Measurements from ENCODE around the gene UGT1A5. TPM values are rescaled to one million over a fixed set of nuclear protein-coding genes. Genes with fewer than 3 reads are reported as not detected.

The UGT1A5 gene
- total RNA-seq, 1 donor from 2014 or later = not detected

DNA sequence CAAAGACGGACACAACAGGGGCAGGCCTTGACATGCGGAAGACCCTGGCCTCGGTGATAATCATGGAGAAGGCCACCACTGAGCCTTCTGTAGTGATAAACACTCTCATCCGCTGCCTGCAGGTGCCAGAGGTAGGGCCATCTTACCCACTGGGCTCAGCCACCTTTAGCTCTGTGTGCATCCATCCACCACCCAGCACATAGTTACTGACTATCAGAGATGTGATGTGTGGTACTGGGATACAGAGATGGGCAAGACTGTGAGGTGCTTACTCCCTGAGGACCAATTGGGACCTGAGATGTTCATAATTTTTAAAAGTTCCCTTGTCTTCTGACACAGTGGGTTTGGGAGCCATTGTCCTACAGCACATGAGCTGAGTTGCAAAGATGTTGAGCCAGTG is 67.0 kb downstream of the UGT1A5 start:
- intact Hi-C loops (cut with micrococcal nuclease) = no loop called here

DNA sequence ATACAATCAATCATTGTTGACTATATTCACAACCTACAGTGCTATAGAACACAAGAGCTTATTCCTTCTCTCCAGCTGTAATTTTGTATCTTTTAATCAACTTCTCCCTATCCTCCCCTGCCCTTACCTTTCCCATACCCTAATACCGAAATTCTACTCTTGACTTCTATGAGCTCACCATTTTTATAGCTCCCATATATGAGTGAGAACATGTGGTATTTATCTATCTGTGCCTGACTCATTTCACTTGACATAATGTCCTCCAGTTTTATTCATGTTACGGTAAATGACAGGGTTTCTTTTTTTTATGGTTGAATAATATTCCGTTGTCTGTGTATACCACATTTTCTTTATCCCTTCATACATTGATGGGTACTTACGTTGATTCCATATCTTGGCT is 68.1 kb downstream of the UGT1A5 start:
- intact Hi-C loops (cut with micrococcal nuclease) = no loop called here

DNA sequence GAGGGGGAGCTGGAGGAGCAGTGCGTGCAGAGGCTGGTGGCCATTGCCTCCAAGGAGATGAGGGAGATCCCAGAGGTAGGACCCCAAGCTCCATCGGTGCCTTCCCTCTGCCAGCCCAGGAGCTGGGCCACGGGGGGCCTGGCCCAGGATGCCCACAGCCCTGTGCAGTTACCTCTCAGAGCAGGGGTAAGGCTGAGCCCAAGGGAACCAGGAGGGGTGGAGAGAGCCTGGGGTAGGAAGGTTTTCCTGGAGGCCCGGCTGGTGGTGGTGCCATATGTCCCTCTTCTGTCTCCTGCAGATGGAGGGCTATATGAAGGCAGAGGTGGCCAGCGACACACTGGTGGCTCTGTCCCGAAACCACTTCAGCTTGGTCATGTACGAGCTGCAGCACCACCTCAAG is 76.8 kb downstream of the UGT1A5 start:
- intact Hi-C loops (cut with micrococcal nuclease) = no loop called here

DNA sequence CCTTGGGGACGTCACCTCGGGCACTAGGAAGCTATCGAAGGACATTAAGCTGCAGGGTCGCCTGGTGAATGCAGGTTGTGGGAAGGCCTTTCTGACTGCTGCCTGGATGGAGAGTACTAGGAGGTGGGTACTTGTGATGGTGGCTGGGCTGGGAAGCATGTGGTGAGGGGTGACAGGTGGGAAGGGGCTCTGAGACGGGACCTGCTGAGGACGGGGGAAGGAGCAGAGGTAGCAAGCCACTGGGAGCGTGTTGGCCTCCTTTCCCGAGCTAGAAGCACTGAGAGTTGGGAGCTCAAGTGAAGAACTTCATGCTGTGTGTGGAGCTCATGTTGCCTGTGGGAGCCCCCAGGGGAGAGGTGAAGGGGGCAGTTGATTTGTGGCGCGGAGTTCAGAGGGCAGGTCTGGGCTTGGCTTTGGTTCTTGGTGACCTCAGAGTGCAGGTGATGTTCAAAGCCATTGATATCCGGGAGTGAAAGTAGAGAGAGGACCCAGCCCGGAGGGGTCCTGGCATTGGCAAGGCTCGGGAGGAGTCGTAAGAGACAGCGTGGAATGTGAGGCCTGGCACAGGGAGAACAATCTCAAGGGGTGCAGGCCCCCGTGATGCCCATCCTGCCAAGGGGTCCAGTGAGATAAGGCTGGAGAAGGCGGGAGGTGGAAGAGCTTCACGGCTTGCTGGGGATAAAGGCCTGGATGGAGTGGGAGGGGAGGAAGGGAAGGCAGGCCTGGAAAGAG is 78.6 kb downstream of the UGT1A5 start:
- intact Hi-C loops (cut with micrococcal nuclease) = loop anchor here (10.0 kb wide), 1 partner anchor 1583 kb away; no protein-coding TSS in a partner anchor

DNA sequence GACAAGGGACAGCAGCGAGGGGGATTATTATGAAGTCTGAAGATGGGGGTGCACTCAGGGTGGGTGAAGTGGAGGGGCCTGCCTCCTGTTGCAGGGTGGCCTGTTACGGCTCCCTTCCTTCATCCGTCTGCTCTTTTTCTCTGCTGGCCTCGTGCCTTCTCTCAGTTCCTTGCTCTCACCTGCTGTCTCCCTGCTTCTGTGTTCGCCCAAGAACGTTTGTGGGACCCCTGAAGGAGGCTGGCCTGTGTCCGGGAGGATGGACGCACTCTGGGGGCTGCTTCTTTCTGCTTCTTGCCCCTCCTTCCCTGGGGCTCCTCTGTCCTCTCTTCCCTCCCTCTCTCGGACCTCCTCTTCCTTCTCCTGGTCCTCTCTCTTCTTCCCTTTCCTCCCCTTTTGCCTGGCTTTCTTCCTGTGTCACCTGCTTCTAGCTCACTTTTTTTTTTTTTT is 79.2 kb downstream of the UGT1A5 start:
- intact Hi-C loops (cut with micrococcal nuclease) = loop anchor here (10.0 kb wide), 1 partner anchor 1583 kb away; no protein-coding TSS in a partner anchor

DNA sequence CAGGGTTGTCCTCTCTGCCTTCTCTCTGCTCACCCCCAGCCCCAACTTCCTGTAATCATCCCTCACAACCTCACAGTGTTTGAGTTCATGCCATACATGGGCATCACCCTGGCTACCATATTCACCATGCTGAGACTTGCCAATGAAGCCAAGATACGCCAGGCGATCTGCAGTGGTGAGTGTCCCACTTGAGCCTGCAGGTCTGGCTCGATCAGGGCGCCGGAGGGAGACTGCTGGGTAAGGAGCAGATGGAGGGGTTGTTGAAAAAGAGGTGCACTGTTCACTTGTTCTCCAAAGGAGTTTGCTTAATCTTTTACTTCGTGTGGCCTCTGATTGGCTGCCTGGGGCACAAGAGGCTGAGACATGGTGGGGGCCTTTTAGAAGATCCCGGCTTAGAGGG is 80.0 kb downstream of the UGT1A5 start:
- intact Hi-C loops (cut with micrococcal nuclease) = loop anchor here (10.0 kb wide), 1 partner anchor 1582 kb away; no protein-coding TSS in a partner anchor

DNA sequence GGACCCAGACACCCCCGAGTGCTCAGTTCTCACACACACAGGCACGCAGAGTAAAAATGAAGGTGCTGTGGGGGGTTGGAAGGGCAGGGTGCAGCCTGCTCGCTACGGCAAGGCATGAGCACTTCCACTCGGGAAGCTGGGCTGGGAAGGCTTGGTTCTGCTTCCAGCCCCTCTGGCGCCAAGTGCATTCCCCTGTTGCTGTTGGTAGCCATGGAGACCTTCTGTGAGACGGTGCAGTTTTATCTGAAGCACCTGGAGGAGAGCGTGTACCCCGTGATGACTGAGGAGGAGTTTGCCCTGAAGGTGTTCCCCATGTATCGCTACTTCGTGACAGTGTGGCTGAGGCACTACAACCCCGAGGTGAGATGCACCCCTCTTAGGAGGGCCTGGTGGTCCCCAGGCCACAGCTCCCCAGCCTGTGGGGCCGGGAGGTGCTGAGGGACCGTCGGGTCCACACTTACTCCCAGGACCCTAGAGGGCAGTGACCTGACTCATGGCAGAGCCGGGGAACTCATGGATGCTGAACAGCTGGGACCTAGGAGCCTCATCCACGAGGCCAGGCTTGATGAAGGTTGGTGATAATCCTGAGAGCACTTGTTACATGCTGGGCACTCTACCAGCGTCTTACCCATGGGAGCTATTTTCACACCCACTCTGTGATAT is 80.9 kb downstream of the UGT1A5 start:
- intact Hi-C loops (cut with micrococcal nuclease) = loop anchor here (10.0 kb wide), 1 partner anchor 1581 kb away; no protein-coding TSS in a partner anchor

DNA sequence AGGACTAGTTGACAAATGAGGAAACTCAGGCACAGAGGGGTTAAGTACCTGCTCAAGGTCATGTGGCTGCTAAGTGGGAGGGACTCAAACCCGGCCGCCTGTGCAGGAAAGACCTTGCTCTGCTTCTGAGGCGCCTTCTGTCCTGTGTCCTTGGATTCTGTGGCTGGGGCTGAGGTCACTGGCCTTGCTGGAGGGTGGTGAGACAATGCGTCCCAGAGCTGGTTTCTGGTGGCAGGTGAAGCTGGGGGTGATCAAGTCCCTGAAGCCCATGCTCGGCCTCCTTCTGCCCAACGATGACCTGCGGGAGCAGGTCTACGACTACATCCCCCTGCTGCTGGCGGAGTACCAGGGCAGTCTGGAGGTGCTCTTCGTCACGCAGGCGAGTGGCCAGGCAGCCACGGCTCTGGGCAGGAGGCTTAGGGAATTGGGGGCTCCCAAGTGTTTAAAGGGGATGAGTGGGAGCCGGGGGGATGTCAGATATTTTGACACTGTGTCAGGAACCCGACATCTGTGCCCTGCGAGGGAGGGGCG is 81.5 kb downstream of the UGT1A5 start:
- intact Hi-C loops (cut with micrococcal nuclease) = loop anchor here (10.0 kb wide), 1 partner anchor 1581 kb away; no protein-coding TSS in a partner anchor

DNA sequence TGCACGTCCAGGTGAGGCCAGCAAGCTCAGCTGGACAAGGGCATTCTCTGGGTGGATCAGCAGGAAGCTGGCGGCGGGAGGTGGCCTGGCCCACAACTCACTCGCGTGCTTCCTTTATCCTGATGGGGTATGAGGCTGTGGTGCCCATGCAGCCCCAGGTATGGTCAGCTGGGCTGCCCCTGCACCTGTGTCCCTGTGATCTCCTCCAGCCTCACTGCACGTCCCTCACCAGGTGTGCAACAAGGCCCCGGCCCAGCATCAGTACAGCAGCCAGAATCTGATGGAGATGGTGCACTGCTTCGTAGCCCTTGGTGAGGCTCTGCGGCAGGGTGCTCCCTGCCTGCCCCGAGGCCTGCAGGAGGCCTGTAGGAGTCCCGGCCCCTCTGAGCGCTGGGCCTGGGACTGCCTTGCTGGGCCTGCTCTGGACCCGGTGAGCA is 83.0 kb downstream of the UGT1A5 start:
- intact Hi-C loops (cut with micrococcal nuclease) = loop anchor here (10.0 kb wide), 1 partner anchor 1579 kb away; no protein-coding TSS in a partner anchor

DNA sequence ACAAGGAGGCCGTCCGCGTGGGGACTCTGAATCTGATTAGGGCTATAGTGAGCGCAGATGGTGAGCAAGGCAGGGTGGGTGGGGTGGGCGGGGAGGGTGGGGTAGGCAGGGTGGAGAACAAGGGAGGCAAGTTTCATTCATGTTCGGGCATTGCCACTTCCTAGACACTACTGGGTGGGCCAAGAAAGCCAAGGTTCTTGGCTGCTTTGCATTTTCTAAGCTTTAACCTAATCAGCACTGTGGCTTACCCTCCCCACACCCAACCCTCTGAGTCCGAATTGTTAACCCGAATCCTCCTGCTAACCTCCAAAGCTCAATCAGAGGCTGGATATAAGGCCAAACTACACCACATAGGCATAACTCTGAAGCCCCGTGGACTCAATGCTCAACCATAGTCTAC is 83.5 kb downstream of the UGT1A5 start:
- intact Hi-C loops (cut with micrococcal nuclease) = loop anchor here (10.0 kb wide), 1 partner anchor 1579 kb away; no protein-coding TSS in a partner anchor

DNA sequence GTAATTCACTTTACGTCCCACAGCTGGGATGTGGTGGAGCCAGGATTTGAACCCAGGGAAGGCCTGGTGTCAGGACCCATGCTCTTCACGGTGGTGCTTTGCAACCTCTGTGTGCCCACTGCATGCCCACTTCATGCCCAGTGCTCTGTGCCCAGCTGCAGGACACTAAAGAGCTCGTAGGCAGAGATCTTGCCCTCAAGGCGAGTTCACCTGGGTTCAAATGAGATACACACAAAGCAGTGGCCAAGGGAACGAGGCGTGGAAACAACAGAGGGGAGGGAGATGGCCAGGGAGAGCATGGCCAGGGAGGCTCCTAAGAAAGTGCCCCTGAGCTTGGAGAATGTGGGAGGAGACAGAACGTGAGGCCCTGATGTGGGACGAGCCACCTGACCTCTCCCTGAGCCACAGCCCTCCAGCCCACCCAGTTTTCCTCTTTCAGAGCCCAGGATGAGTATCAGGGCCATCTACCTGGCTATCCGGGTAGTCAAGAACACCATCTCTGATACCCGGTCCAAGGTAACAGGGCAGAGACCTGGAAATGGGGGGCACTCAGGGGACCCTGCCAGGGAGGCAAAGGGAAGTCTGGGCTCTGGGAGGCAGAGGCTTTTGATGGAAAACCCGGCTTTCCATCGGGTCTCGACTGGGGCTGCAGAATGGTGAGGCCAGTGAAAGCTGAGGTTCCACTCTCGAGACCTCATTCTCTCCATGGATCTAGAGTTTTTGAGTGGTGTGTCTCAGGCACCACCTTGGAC is 85.8 kb downstream of the UGT1A5 start:
- intact Hi-C loops (cut with micrococcal nuclease) = loop anchor here (10.0 kb wide), 1 partner anchor 1576 kb away; no protein-coding TSS in a partner anchor

DNA sequence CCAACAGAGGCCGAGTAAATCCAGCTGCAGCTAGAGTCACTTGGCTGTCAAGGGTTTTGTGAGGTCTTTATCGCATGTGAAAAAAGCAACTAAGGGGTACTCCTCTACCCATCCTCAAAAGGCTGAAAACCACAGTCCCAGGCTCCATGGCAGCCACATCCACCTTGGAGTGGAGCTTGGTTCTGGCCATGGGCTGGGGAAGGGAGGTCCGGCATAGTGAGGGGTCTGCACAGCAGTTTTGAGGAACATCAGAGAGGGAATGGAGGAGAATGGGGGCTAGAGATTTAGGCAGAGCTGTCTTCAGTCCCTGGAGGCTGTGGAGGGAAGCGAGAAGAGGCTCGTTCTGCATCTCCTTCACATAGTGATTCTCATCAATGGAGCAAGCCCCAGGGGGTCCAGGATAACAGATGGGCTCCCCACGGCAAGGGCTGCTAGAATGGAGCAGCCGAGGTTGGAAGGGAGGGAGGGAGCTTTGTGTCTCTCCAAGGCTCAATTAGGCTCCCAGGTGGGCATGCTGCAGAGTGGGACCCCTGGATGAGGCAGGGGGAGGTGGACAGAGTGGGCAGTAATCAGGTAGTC is 86.5 kb downstream of the UGT1A5 start:
- intact Hi-C loops (cut with micrococcal nuclease) = loop anchor here (10.0 kb wide), 1 partner anchor 1576 kb away; no protein-coding TSS in a partner anchor

DNA sequence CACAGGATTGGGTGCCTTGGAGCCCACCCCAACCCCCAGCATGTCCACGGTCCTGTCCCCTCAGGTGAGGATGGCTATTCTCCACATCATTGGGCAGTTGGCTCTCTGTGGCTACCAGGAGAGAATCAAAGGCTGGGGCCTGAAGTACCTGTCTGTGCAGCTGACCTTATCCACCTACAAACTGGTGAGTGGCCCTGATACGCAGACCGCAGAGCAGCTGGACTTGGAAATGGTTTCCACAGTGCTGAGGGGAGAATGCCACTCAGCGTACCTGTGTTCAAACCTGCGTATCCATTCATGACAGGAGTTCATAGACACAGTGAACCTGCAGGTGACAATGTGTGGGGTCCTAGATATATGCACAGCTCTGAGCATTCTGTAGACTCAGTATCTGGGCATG is 87.0 kb downstream of the UGT1A5 start:
- intact Hi-C loops (cut with micrococcal nuclease) = loop anchor here (10.0 kb wide), 1 partner anchor 1575 kb away; no protein-coding TSS in a partner anchor

DNA sequence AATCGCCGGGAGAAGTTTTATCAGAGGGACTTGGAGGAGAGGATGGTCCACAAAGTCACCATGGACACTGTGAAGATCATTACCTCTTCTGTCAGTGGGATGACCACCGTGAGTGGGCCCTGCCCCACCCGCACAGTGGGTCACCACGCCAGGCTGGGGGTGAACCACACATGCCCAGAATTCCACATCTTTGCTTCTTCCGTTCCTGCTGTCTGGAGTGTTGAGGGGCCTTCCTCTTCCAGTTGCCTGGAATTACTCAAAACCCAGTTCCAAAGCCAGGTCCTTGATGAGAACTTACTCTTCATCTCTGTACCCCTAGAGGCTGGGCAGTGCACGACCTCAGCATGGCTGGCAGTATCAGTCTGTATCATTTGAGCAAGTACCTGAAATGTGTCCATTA is 87.5 kb downstream of the UGT1A5 start:
- intact Hi-C loops (cut with micrococcal nuclease) = no loop called here

DNA sequence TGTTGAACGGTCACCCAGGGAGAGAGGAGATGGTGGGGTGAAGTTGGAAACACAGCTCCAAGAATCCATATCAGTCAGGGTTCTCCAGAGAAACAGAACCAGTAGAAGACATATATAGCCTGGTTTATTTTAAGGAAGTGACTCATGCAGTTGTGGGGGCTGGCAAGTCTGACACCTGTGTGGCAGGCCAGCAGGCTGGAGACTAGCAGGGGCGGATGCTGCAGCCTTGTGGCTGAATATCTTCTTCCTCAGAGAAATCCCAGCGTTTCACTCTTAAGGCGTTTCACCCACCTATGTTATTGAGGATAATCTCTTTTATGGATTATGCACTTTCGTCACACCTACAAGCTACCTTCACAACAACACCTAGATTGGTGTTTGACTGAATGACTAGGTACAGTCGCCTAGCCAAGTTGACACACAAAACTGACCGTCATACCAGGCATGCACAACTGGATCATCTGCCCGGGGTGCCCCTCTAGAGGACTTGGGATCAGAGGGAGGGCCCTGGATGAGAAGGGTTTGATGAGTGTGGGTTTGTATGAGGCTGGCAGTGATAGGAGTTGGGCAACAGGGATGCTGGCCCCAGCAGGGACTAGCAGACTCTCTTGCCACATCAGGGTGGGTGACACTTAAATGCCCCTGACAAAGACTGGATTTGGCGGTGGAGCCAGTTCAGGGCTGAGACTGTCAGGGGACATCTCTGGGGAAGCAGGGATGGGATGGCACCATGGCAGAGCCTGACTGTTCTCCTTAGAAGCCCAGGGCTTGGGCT is 88.8 kb downstream of the UGT1A5 start:
- intact Hi-C loops (cut with micrococcal nuclease) = no loop called here

DNA sequence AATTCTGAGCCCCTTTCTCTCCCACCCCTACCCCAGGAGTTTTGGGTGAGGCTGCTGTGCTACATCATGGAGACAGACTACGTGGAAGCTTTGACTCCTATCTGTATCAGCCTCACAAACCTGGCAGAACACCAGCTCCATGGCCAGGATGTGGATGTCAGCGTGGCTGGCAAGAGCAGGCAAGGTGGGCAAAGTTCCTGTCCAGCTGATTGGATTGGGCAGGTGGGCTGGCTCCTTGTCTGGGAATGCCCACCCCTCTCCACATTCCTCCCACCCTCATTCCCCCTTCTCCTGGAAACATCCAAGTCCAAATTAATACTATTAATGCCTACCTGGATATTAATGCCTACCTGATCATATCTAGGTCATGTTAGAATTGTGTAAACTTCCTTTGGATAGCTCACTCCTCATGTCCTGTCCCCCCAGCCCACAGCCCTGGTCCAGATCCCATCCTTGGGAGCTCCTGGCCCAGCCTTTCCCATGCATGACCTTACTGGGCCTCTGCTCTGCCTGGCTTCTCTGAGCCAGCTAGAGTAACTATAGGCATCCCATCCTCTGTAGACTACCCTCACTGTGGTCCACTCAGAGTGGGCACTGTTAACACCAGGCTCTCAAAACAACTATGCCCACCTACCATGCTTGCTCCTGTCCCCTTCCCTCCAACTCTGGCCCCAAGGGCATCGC is 89.6 kb downstream of the UGT1A5 start:
- intact Hi-C loops (cut with micrococcal nuclease) = no loop called here

DNA sequence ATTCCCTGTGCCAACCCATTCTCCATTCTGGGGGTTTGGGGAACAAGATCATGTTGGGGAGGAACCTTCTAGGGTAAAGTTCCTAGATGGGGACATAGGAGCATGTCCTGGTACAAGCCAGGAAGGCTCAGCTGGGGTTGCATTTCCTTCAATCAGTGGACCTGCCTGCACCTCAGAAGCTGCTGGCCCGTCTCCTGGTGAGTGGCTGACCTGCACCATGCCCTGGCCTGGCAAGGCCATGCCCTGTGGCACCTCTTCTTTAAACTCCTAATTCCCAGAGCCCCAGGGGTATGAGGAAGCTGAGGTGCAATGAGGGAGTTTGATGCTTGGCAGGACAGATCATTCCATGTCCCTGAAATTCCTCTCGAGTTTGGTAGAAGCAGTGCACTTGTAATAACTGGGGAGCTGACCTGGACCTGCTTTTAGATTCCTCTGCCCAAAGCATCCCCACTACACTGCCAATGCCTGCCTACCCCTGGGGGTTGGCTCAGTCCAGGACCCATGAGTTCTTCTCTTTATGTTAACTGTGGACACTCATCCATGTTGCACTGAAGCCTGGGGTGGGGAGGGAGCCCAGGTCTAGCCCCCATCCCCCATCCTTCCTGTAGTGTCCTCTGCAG is 90.7 kb downstream of the UGT1A5 start:
- intact Hi-C loops (cut with micrococcal nuclease) = no loop called here

DNA sequence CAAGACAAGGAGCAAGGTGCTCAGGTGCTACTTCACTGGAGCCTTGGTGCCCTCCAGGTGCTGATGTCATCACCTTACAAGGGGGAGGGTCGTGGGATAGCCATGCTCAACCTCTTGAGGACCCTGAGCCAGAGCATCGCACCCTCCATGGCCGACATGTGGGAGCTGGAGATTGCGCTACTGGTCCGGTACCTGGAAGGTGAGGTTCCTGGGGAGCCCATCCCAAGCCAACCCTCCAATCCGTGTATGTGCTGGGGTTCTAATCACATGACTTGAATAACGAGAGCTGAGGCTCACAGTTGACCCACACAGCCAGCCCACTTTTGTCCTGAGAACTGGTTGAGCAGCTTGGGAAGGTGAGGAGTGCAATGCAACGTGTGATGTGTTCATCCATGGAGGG is 91.3 kb downstream of the UGT1A5 start:
- intact Hi-C loops (cut with micrococcal nuclease) = no loop called here

All from T-helper 1 cell treated with Interleukin-12 subunit alpha and Interleukin-12 subunit beta and Interleukin-4 antibody, amounts not matched to agents 30 ng/mL and 1 ng/mL, for 36 hours (primary cell).